ENCODE data around the gene FAM120AOS.

Gene FAM120AOS

DNA sequence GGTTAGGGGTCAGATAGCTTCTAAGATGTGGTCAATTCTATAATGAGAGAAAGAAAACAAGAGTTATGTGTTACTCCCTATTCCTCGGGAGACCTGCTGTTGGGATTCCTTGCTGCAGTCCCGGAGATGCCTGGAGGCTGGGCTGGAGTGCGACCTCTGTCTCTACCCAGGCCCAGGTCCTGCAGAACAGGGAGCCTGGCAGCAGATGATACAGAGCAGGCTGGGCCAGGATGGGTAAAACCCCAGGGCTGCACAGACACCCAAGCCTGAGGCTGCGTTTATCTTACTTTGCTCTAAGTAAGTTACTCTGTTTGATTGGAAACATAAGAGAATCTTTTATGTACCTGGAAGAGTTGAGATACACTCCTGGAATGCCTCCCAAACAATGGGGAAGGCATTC lies 26.9 kb upstream of the FAM120AOS start:
- Histone ChIP-seq H3K27ac (ENCODE audit: low read length) (no peak overlapping the region), H3K9ac (ENCODE audit: low read length) (no peak overlapping the region), H3K36me3 (ENCODE audit: control insufficient read depth, low read depth, low read length) (peaks cover 10% of the 10 kb centered on the region), H3K4me3 (ENCODE audit: low read length) (no peak overlapping the region), H3K27me3 (ENCODE audit: control insufficient read depth, insufficient read depth, low read length) (no peaks in the 10 kb centered on the region), H3K9me3 (ENCODE audit: control insufficient read depth, low read depth, low read length) (no peaks in the 10 kb centered on the region), H3K4me1 (ENCODE audit: control insufficient read depth, low read depth, low read length) (peaks cover 11% of the 10 kb centered on the region)

DNA sequence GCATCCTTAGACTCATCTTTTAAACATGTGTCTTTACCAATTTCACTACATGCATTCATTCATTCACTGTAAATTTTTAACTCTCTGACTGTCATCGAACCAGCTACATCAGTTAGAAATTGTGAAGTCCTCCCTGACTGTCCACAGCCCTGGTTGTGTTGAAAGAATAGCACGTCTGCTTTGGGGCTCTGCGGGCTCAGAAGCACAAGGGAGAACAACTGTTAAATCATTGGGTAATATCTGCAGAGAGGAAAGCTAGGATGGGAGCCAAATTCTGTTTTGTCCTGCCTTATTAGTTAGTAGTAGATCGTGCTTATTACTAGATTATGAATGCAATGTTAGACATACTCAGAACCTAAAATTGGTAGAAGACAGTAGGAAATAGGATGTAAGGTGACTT lies 26.3 kb upstream of the FAM120AOS start:
- Histone ChIP-seq H3K27ac (ENCODE audit: low read length) (no peak overlapping the region), H3K9ac (ENCODE audit: low read length) (no peak overlapping the region), H3K4me1 (ENCODE audit: control insufficient read depth, low read depth, low read length) (peaks cover 11% of the 10 kb centered on the region), H3K9me3 (ENCODE audit: control insufficient read depth, low read depth, low read length) (no peaks in the 10 kb centered on the region), H3K36me3 (ENCODE audit: control insufficient read depth, low read depth, low read length) (peaks cover 10% of the 10 kb centered on the region), H3K4me3 (ENCODE audit: low read length) (no peak overlapping the region), H3K27me3 (ENCODE audit: control insufficient read depth, insufficient read depth, low read length) (no peaks in the 10 kb centered on the region)

DNA sequence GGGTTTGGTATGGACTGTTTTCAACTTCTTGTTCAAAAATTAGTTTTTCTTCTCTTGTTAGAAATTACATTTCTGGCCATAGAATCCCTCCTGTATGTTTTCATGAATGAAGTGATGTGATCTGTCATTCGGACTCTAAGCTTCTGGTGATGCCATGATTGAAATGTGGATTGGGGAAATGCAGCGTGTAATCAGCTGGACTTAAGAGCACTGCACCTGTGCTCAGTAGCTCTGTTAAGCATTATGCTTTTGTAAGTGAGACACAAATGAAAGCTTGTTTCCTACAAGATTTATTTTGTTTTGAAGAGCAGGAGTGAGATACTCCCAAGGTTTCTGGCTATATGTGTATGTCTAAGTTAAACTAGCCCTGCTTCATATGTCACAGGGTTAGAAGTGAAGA lies 24.0 kb upstream of the FAM120AOS start:
- Histone ChIP-seq H3K36me3 (ENCODE audit: control insufficient read depth, low read depth, low read length) (peaks cover 10% of the 10 kb centered on the region), H3K4me1 (ENCODE audit: control insufficient read depth, low read depth, low read length) (peaks cover 11% of the 10 kb centered on the region), H3K27me3 (ENCODE audit: control insufficient read depth, insufficient read depth, low read length) (no peaks in the 10 kb centered on the region), H3K4me3 (ENCODE audit: low read length) (no peak overlapping the region), H3K27ac (ENCODE audit: low read length) (no peak overlapping the region), H3K9me3 (ENCODE audit: control insufficient read depth, low read depth, low read length) (no peaks in the 10 kb centered on the region), H3K9ac (ENCODE audit: low read length) (no peak overlapping the region)

DNA sequence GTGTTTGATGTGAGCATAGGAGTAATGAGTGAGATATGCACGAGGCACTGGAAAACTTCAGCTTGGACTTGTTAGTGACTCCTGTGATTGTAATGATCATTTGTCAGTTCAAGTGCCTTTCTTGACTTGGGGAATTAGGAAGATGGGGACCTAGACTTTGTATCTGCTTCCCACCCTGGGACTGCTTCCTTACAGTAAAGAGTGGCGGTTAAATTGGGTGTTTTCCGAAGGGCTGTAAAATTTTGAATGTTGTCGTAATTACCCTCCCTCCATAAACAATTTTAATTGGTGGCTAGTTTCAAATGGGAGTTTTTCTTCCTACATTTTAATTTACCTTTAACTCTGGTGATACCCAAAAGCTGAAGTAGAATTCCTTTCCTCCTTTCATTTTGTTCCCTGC lies 23.5 kb upstream of the FAM120AOS start:
- no peak overlapping the region for H3K4me3 ChIP-seq (ENCODE audit: low read length)
- H3K27me3 ChIP-seq (ENCODE audit: control insufficient read depth, insufficient read depth, low read length): no peaks in the 10 kb centered on the region
- H3K9me3 ChIP-seq (ENCODE audit: control insufficient read depth, low read depth, low read length): no peaks in the 10 kb centered on the region
- peaks cover 10% of the 10 kb centered on the region for H3K36me3 ChIP-seq (ENCODE audit: control insufficient read depth, low read depth, low read length)
- H3K4me1 ChIP-seq (ENCODE audit: control insufficient read depth, low read depth, low read length): peaks cover 11% of the 10 kb centered on the region
- no peak overlapping the region for H3K9ac ChIP-seq (ENCODE audit: low read length)
- H3K27ac ChIP-seq (ENCODE audit: low read length): no peak overlapping the region

DNA sequence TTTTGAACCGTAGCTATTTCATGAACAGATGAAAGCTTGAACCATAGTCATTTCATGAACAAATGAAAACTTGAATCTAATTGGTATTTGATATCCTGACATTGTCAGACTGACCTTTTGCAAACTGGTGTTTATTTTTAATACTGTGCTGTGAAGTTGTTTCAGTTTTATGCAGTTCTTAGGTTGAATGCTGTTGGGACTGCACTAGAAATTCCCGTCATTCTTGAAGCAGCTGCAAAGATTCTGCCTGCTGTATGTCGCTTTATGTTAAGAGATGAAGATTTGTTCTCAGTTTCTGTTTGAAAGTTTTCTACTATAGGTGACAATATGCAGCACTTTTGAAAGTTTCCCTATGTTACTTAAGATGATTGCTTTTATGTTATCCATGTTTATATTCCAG lies 22.5 kb upstream of the FAM120AOS start:
- H3K4me1 ChIP-seq (ENCODE audit: control insufficient read depth, low read depth, low read length): peaks cover 9% of the 10 kb centered on the region
- no peak overlapping the region for H3K27ac ChIP-seq (ENCODE audit: low read length)
- H3K9ac ChIP-seq (ENCODE audit: low read length): no peak overlapping the region
- no peaks in the 10 kb centered on the region for H3K9me3 ChIP-seq (ENCODE audit: control insufficient read depth, low read depth, low read length)
- peaks cover 17% of the 10 kb centered on the region for H3K36me3 ChIP-seq (ENCODE audit: control insufficient read depth, low read depth, low read length)
- no peaks in the 10 kb centered on the region for H3K27me3 ChIP-seq (ENCODE audit: control insufficient read depth, insufficient read depth, low read length)
- no peak overlapping the region for H3K4me3 ChIP-seq (ENCODE audit: low read length)

DNA sequence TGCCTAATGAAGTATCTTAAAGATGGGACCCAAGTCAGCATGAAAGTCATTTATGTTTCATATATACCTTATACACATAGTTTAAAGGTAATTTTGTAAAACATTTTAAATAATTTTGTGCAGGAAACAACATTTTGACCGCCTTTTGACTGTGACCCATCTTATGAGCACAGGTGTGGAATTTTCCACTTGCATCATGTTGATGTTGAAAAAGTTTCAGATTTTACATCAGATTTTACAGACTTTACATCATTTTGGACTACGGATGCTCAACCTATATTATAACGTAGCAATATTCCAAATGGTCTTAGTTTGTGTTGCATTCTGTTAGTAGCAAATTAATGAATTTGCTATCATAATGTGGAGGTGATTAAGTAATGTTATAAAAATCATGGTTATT lies 21.7 kb upstream of the FAM120AOS start:
- Histone ChIP-seq H3K36me3 (ENCODE audit: control insufficient read depth, low read depth, low read length) (peaks cover 17% of the 10 kb centered on the region), H3K27ac (ENCODE audit: low read length) (no peak overlapping the region), H3K4me1 (ENCODE audit: control insufficient read depth, low read depth, low read length) (peaks cover 3% of the 10 kb centered on the region), H3K9me3 (ENCODE audit: control insufficient read depth, low read depth, low read length) (no peaks in the 10 kb centered on the region), H3K4me3 (ENCODE audit: low read length) (no peak overlapping the region), H3K9ac (ENCODE audit: low read length) (no peak overlapping the region), H3K27me3 (ENCODE audit: control insufficient read depth, insufficient read depth, low read length) (no peaks in the 10 kb centered on the region)

DNA sequence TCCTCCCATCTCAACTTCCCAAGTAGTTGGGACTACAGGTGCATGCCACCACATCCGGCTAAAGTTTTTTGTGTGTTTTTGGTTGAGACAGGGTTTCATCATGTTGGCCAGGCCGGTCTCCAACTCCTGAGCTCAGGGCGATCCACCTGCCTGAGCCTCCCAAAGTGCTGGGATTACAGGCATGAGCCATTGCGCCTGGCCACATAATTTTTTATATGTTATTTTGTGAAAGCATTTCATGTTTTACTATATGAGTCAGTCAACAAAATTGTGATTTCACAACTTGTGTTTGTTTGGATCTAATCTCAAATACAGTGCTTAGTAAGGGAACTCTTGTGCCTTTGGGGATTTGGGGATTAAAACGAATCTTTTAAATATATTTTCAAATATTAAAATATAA lies 20.0 kb upstream of the FAM120AOS start:
- Histone ChIP-seq H3K27ac (ENCODE audit: low read length) (no peak overlapping the region), H3K27me3 (ENCODE audit: control insufficient read depth, insufficient read depth, low read length) (no peaks in the 10 kb centered on the region), H3K36me3 (ENCODE audit: control insufficient read depth, low read depth, low read length) (peaks cover 17% of the 10 kb centered on the region), H3K9ac (ENCODE audit: low read length) (no peak overlapping the region), H3K9me3 (ENCODE audit: control insufficient read depth, low read depth, low read length) (no peaks in the 10 kb centered on the region), H3K4me1 (ENCODE audit: control insufficient read depth, low read depth, low read length) (peaks cover 8% of the 10 kb centered on the region), H3K4me3 (ENCODE audit: low read length) (no peak overlapping the region)

DNA sequence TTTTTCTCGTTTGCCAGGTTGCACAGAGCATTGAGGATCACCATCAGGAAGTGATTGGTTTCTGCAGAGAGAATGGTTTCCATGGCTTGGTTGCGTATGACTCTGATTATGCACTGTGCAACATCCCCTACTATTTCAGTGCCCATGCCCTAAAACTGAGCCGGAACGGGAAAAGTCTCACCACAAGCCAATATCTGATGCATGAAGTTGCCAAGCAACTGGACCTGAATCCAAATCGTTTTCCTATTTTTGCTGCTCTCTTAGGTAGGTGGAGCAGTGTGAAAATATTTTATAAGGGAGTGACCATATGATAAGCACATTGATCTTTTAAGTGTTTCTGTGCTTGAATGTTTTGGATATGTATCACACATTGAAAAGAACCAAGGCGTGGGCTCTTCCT lies 17.7 kb upstream of the FAM120AOS start:
- Histone ChIP-seq H3K4me1 (ENCODE audit: control insufficient read depth, low read depth, low read length) (peaks cover 19% of the 10 kb centered on the region), H3K9me3 (ENCODE audit: control insufficient read depth, low read depth, low read length) (no peaks in the 10 kb centered on the region), H3K4me3 (ENCODE audit: low read length) (no peak overlapping the region), H3K27ac (ENCODE audit: low read length) (no peak overlapping the region), H3K36me3 (ENCODE audit: control insufficient read depth, low read depth, low read length) (peaks cover 9% of the 10 kb centered on the region), H3K27me3 (ENCODE audit: control insufficient read depth, insufficient read depth, low read length) (no peaks in the 10 kb centered on the region), H3K9ac (ENCODE audit: low read length) (no peak overlapping the region)

DNA sequence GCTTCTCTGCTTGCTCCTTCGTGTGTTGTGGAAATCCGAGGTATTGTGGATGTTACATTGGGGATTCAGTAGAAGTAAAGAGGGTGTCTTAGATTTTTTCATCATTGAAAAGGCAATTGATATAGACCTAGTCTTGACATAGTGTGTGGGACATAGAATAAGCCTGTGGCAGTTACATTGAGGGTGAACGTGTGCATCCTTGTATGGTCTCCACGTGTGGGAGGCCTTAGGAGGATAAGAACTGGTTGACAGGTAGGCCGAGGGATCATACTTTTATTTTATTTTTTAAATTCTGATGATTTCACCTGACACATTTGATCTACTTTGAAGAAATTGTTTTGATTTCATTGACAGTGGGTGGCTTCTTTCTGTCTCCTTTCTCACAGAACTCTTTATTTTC lies 17.0 kb upstream of the FAM120AOS start:
- H3K4me1 ChIP-seq (ENCODE audit: control insufficient read depth, low read depth, low read length): peaks cover 25% of the 10 kb centered on the region
- no peak overlapping the region for H3K27ac ChIP-seq (ENCODE audit: low read length)
- no peak overlapping the region for H3K4me3 ChIP-seq (ENCODE audit: low read length)
- H3K36me3 ChIP-seq (ENCODE audit: control insufficient read depth, low read depth, low read length): peaks cover 7% of the 10 kb centered on the region
- H3K9ac ChIP-seq (ENCODE audit: low read length): no peak overlapping the region
- H3K27me3 ChIP-seq (ENCODE audit: control insufficient read depth, insufficient read depth, low read length): no peaks in the 10 kb centered on the region
- H3K9me3 ChIP-seq (ENCODE audit: control insufficient read depth, low read depth, low read length): no peaks in the 10 kb centered on the region

DNA sequence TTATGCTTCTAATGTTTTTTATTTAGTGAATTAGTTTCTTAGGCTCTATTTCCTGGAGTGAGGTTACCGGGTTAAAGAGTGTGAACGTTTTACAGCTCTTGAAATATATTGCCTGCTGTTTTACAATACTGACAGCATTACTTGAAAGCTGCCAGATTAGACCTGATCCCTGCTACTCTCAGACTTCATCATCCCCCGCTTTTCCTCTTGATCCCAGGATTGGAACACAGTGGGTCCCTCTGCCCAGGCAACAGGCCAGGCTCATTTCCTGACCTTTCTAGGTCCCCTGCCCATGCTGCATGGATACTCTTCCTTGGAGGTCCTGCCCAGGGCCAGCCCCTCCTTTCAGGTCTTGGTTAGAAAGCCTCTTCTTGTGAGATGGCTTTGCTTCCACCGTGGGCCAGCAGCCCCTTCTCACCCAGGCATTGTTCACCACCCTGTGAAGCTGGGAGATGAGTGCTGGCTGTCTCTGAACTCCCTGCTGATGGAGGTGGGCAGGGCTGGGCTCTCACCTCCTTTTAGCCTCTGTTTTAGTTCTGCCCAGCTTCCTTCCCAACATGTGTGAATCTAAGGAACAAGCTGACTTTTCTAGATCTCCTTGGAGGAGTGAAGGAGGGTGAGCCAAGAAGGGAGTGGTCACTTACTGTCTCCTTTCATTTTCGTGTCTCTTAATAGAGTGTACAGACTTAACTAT lies 15.5 kb upstream of the FAM120AOS start:
- H3K9me3 ChIP-seq (ENCODE audit: control insufficient read depth, low read depth, low read length): no peaks in the 10 kb centered on the region

DNA sequence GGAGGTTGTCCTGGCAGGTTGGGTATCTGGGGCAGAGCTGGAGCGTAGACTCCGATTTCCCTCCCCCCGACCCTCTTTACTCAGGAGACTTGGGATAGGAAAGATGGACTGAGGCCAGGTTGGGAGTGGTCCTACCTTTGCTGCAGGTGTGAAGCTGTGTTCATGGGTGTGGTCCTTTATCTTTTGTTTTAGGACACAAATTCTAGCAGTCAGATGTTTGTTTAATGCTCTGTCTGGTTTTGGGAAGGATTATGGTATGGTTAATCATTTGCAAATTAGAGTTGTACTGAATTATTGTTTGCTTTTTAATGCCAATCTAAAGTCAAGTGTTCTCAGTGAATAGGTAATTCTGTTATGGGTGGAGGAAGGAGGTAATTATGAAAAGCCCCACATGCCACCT lies 14.1 kb upstream of the FAM120AOS start:
- H3K4me3 ChIP-seq (ENCODE audit: low read length): no peak overlapping the region
- no peak overlapping the region for H3K27ac ChIP-seq (ENCODE audit: low read length)
- no peak overlapping the region for H3K9ac ChIP-seq (ENCODE audit: low read length)
- H3K27me3 ChIP-seq (ENCODE audit: control insufficient read depth, insufficient read depth, low read length): no peaks in the 10 kb centered on the region
- peaks cover 38% of the 10 kb centered on the region for H3K4me1 ChIP-seq (ENCODE audit: control insufficient read depth, low read depth, low read length)
- no peaks in the 10 kb centered on the region for H3K9me3 ChIP-seq (ENCODE audit: control insufficient read depth, low read depth, low read length)
- peaks cover 7% of the 10 kb centered on the region for H3K36me3 ChIP-seq (ENCODE audit: control insufficient read depth, low read depth, low read length)

More for the DNA sequence above, 15.5 kb upstream of the FAM120AOS start:
- Histone ChIP-seq H3K27me3 (ENCODE audit: control insufficient read depth, insufficient read depth, low read length) (no peaks in the 10 kb centered on the region), H3K4me3 (ENCODE audit: low read length) (no peak overlapping the region), H3K27ac (ENCODE audit: low read length) (no peak overlapping the region), H3K9ac (ENCODE audit: low read length) (no peak overlapping the region), H3K36me3 (ENCODE audit: control insufficient read depth, low read depth, low read length) (peaks cover 7% of the 10 kb centered on the region), H3K4me1 (ENCODE audit: control insufficient read depth, low read depth, low read length) (peaks cover 38% of the 10 kb centered on the region)

DNA sequence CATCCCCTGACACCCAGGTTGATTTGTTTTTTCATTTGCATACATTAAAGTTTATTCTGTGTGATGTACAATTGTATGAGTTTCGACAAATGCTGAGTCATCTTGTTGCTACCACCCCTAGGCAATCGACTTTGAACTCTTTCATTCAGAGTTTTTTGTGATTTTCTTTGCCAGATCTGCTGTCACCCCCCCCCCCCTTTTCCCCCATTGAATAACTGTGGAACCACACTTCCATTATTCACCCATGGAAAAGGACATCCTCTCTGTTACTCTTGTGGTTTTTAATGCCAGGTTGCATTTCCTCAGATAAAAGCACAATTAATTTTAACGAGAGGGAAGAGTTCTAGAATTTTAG lies 13.7 kb upstream of the FAM120AOS start:
- Histone ChIP-seq H3K27me3 (ENCODE audit: control insufficient read depth, insufficient read depth, low read length) (no peaks in the 10 kb centered on the region), H3K36me3 (ENCODE audit: control insufficient read depth, low read depth, low read length) (peaks cover 7% of the 10 kb centered on the region), H3K27ac (ENCODE audit: low read length) (no peak overlapping the region), H3K4me1 (ENCODE audit: control insufficient read depth, low read depth, low read length) (peaks cover 38% of the 10 kb centered on the region), H3K4me3 (ENCODE audit: low read length) (no peak overlapping the region), H3K9ac (ENCODE audit: low read length) (no peak overlapping the region), H3K9me3 (ENCODE audit: control insufficient read depth, low read depth, low read length) (no peaks in the 10 kb centered on the region)

Data from iPS-18a (cell line).